22Rv1 (cell line): ENCODE data around the gene CPNE9.

ENCODE experiments used
- H3K27ac ChIP-seq: fragments of 450-650 bp; 2 replicates; pipeline ENCODE4 v1.5.1; 2017
- ZFX ChIP-seq: fragments of 450-650 bp; IDR thresholded peaks from 2 replicates; pipeline ENCODE4 v1.6.1; 2017; ENCODE audit warnings: antibody characterized with exemption, borderline replicate concordance
- TF ChIP-seq, protein P1 (sequence below): fragments of 450-650 bp; IDR thresholded peaks from 2 replicates; pipeline ENCODE4 v1.5.1; 2017; ENCODE audit warnings: mild to moderate bottlenecking

The CPNE9 gene

DNA sequence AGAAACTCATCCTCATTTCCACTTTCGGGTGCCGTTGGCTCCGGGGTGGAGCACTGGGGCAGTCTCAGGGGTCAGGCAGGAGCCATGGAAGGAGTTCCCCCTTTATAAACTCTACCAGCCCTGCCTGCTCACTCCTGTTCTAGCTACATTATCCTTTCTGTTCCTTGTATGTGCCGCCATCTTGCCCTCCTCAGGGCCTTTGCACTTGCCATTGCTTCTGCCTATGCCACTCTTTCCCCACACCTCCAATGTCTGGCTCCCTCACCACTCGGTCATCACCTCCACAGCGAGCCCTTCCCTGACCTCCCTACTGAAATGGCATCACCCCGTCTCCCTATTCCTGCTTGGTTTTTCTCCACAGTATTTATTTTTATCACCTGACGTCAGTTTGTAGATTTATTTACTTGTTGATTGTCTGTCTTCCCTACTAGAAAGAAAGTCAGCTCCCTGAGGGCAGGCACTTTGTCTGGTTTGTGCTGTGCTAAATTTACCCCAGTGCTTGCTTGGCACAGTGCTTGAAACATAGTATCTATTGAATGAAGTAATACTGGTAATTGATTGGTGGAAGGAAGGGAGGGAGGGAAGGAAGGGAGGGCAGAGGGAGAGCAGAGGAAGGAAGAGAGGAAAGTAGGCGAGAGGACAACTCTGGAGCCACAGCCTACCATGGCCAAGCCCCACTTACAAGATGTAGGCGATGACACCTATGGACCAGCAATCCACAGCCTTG lies 57.3 kb downstream of the CPNE9 start:
- no peak overlapping the region for H3K27ac ChIP-seq
- TF ChIP-seq ZFX, result no peak
- TF ChIP-seq, protein P1, sequence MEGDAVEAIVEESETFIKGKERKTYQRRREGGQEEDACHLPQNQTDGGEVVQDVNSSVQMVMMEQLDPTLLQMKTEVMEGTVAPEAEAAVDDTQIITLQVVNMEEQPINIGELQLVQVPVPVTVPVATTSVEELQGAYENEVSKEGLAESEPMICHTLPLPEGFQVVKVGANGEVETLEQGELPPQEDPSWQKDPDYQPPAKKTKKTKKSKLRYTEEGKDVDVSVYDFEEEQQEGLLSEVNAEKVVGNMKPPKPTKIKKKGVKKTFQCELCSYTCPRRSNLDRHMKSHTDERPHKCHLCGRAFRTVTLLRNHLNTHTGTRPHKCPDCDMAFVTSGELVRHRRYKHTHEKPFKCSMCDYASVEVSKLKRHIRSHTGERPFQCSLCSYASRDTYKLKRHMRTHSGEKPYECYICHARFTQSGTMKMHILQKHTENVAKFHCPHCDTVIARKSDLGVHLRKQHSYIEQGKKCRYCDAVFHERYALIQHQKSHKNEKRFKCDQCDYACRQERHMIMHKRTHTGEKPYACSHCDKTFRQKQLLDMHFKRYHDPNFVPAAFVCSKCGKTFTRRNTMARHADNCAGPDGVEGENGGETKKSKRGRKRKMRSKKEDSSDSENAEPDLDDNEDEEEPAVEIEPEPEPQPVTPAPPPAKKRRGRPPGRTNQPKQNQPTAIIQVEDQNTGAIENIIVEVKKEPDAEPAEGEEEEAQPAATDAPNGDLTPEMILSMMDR, result no peak

- no peak overlapping the region for H3K27ac ChIP-seq
- TF ChIP-seq, protein P1, result no peak
- TF ChIP-seq ZFX, result no peak
Observed at GRCh38 chr3:9761919-9762318, 58.3 kb downstream of the CPNE9 start.

DNA sequence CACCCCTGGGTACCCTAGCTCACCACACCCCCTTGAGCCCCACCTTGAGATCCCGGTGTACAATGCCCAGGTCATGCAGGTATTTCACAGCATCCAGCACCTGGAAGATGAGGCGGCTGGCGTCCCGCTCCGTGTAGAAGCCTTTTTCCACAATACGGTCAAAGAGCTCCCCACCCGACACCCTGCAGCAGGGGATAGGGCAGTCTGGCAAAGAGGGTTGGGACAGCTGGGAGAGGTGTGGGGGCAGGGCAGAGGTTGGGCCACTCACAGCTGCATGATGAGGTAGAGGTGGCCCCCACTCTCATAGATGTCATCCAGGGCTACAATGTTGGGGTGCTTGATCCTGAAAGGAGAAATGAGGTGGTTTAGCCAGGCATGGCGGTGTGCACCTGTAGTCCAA lies 59.2 kb downstream of the CPNE9 start:
- TF ChIP-seq, protein P1, result no peak
- TF ChIP-seq ZFX, result no peak
- H3K27ac ChIP-seq, result no peak overlapping the region

GRCh38 chr3:9765865-9766264 lies 62.2 kb downstream of the CPNE9 start:
- TF ChIP-seq, protein P1, result no peak
- no peak for TF ChIP-seq ZFX
- peak overlapping the region; percentile 23; the same call in 1 of the 2 replicates for H3K27ac ChIP-seq

DNA sequence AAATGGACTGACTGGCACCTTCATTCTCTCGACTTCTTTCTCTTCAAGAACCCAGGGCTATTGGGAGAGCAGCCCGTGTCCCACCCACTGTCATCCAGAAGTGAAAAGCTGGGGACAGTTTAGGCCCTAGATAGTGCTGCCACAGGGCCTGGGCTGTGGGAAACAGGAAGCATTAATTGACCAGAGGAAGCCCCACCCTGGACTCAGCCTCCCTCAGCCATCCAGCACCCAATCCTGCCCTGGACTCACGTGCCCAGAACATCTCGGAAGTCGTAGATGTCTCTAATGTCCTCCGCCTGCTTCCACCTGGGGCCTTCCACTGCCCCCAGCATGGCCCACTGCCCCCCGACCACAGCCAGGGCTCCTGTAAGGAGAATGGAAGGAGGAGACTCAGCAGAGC lies 63.8 kb downstream of the CPNE9 start:
- TF ChIP-seq ZFX, result no peak
- TF ChIP-seq, protein P1, result no peak
- H3K27ac ChIP-seq, result peak overlapping the region; percentile 23; the same call in 1 of the 2 replicates

DNA sequence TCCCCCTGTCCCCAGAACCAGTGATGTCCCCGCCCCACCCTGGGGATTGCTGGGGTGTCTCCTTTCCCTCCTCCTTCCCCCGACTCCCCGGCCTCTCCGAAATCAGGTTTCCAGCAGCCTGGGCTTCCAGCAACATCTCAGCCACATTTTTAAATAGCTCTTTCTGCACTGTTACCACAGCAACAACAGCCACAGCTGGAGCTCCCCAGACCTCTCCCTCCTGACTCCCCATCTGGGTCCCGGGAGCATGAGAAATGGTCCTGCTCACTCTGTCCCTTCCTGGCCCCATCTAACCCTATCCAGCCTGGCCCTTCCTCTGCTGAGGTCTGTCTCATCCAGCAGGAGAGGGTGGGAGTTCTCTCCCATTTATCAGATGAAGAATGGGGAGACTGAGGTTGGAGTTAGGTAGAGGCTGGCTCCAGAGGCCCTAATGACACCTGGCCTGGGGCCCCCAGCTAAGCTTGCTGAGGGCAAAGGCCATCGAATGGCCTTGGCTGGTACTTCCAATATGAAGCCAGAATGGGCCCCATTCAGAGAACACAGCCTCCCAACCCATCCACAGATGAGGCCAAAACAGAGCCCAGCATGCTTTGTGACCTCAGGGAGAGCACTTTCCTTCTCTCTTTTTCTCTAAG lies 64.6 kb downstream of the CPNE9 start:
- TF ChIP-seq, protein P1, result no peak
- no peak for TF ChIP-seq ZFX
- peak overlapping the region; percentile 65 for H3K27ac ChIP-seq

DNA sequence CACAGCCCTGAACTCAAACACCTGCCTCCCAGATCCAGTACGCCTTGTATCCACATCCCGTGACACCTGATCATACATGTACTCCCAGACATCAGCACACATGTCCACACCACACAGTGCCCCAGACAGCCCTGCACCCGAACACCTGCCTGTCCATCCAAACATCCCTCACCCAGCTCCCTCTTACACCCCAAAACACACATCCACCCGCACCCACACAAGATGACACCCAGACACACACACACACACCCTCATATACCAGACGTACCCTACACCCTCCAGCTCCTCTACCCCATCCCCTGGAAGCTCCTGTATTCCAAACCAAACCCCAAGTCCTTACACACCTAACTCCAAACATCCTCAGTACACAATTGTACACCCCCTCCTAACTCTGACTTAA lies 65.4 kb downstream of the CPNE9 start:
- TF ChIP-seq, protein P1, result no peak
- no peak for TF ChIP-seq ZFX
- peak overlapping the region; percentile 65 for H3K27ac ChIP-seq
